CD8-positive, alpha-beta memory T cell (primary cell): Measurements from ENCODE around the gene TP53I3. TPM values are rescaled to one million over a fixed set of nuclear protein-coding genes. Genes with fewer than 3 reads are reported as not detected.
A peak's percentile ranks its signal among the peaks of the same experiment; 100 is the strongest.

ENCODE experiments used
- CTCF ChIA-PET: fragments of 350-600 bp; sonication (Branson Sonifier 250); formaldehyde crosslinking; loops from one replicate; lab custom pipeline; 2021; ENCODE audit warnings: antibody characterized with exemption; lab: Charles Lee
- POLR2A ChIA-PET: fragments of 350-600 bp; sonication (Branson Sonifier 250); formaldehyde crosslinking; loops from one replicate; lab custom pipeline; 2021; ENCODE audit warnings: antibody characterized with exemption; lab: Charles Lee
- DNase-seq, 5 donors: peaks; one replicate each; pipeline versions ENCODE4 v3.0.0 to v3.0.0-alpha.2; 2020 to 2022; ENCODE audit warnings: mixed read lengths in 1 of 5
- H3K27ac ChIP-seq: one replicate; pipeline ENCODE4 v1.7.0; 2013; ENCODE audit warnings: low read depth, mild to moderate bottlenecking, low read length, moderate library complexity
- H3K27me3 ChIP-seq: 2 replicates; pipeline ENCODE4 v1.7.0; 2013; ENCODE audit warnings: low read length, mild to moderate bottlenecking; ENCODE audit not compliant: insufficient read depth, poor library complexity, severe bottlenecking
- H3K36me3 ChIP-seq: 2 replicates; pipeline ENCODE4 v1.7.0; 2013; ENCODE audit warnings: mild to moderate bottlenecking, low read length, moderate library complexity; ENCODE audit not compliant: insufficient read depth
- H3K4me1 ChIP-seq: 2 replicates; pipeline ENCODE4 v1.7.0; 2013; ENCODE audit warnings: mild to moderate bottlenecking, low read length, moderate library complexity; ENCODE audit not compliant: insufficient read depth
- H3K4me3 ChIP-seq: 2 replicates; pipeline ENCODE4 v1.7.0; 2013; ENCODE audit warnings: mild to moderate bottlenecking, low read length
- H3K9me3 ChIP-seq: 2 replicates; pipeline ENCODE4 v1.7.0; 2013; ENCODE audit warnings: mild to moderate bottlenecking, low read length
- H3K27ac Mint-ChIP-seq, 8 donors: one replicate each; pipeline ENCODE4 v1.8.0; 2020 to 2021; ENCODE audit warnings: mixed read lengths in 8 of 8, mild to moderate bottlenecking in 6 of 8, inconsistent platforms in 3 of 8, moderate library complexity in 3 of 8
- H3K27me3 Mint-ChIP-seq, 2 donors: one replicate each; pipeline ENCODE4 v1.8.0; 2020 to 2021; ENCODE audit warnings: mixed read lengths in 2 of 2, mild to moderate bottlenecking in 1 of 2, moderate library complexity in 1 of 2
- H3K36me3 Mint-ChIP-seq, 3 donors: one replicate each; pipeline ENCODE4 v1.8.0; 2020 to 2021; ENCODE audit warnings: mixed read lengths in 3 of 3, inconsistent platforms in 1 of 3, mild to moderate bottlenecking in 1 of 3
- H3K4me1 Mint-ChIP-seq, 3 donors: one replicate each; pipeline ENCODE4 v1.8.0; 2020 to 2021; ENCODE audit warnings: mixed read lengths in 3 of 3, inconsistent platforms in 1 of 3, mild to moderate bottlenecking in 1 of 3
- H3K4me3 Mint-ChIP-seq, 7 donors: one replicate each; pipeline ENCODE4 v1.8.0; 2020 to 2021; ENCODE audit warnings: mixed read lengths in 7 of 7, mild to moderate bottlenecking in 6 of 7, moderate library complexity in 4 of 7, inconsistent platforms in 2 of 7
- H3K9me3 Mint-ChIP-seq, 5 donors: one replicate each; pipeline ENCODE4 v1.8.0; 2020 to 2022; ENCODE audit warnings: mixed read lengths in 5 of 5, mild to moderate bottlenecking in 3 of 5, moderate library complexity in 2 of 5, inconsistent platforms in 1 of 5
- polyA plus RNA-seq: library from polyadenylated mRNA; unstranded; fragments of 300-500 nt; fragmentation: Illumina TruSeq; gene quantifications from one replicate; pipeline ENCODE4 v1.2.3, GENCODE V29; 2021
- total RNA-seq, 2 experiments: library from RNA; stranded (reverse); gene quantifications; one replicate each; pipeline ENCODE4 v1.2.3, GENCODE V29; 2021

The TP53I3 gene
- total and polyA plus RNA-seq, 3 experiments from 2014 or later: 3.9 to 4.3 TPM; not detected in 1

DNA sequence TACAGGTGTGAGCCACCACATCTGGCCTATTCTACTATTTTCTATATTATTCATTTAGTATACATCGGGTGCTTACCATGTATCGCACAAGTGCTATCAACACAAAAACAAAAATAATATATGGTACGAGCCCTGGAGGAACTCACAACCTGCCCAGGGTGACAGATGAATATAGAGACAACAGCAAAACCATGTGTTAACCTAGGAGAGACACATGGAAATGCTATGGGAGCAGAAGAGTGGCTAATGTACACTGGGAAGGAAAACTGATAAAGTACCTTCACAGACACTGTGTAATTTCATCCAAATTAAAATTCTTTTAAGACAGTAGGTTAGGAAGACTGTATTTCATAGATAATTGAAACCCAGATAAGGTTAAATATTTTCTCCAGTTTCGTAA, 12.4 kb downstream of the TP53I3 start:
- ChIA-PET CTCF (interaction anchor here (2.1 kb wide), 1 partner anchor 12 kb away, joined by 11 read pairs; the partner anchor contains the start of gene TP53I3), POLR2A (no interaction called here)
- no peaks in the 10 kb centered on the region for H3K27me3 ChIP-seq
- no peak for DNase-seq
- H3K4me3 ChIP-seq: no peak overlapping the region
- Mint-ChIP-seq H3K4me3 (peak overlapping the region in 1 of 7 donors; percentile 54), H3K36me3 (peaks cover 0 to 69% (median 9%) of the 10 kb centered on the region in 3 donors), H3K27ac (peak overlapping the region in 6 of 8 donors; percentile 13 to 85 (median 50)), H3K4me1 (peaks cover 26 to 42% (median 32%) of the 10 kb centered on the region in 3 donors), H3K27me3 (no peaks in the 10 kb centered on the region), H3K9me3 (no peaks in the 10 kb centered on the region)
- no peaks in the 10 kb centered on the region for H3K9me3 ChIP-seq
- H3K27ac ChIP-seq: no peak overlapping the region
- H3K4me1 ChIP-seq: peaks cover 15% of the 10 kb centered on the region
- peaks cover 31% of the 10 kb centered on the region for H3K36me3 ChIP-seq

DNA sequence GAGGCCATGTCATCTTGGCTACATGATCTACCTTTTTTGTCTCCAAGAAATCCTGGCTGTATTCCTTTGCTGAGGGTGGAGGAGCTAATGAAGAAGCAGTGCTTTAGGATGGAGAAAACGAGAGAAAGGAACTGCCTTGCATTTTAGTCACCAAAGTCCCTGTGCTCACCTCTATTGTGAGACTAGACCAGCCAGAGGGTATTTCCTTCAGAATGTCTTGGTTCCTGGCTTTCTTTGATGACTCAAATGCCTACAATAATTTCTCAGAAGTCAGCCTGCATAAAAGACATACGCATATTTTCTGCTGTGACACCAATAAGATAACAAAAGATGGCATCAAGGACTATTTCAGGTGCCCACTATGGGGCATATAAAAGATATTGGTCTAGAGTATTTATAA, 19.3 kb downstream of the TP53I3 start:
- POLR2A ChIA-PET: no interaction called here
- peaks cover 24% of the 10 kb centered on the region for H3K36me3 ChIP-seq
- no peak overlapping the region for H3K27ac ChIP-seq
- CTCF ChIA-PET: no interaction called here
- H3K4me1 Mint-ChIP-seq: no peaks in the 10 kb centered on the region
- no peaks in the 10 kb centered on the region for H3K9me3 ChIP-seq
- no peaks in the 10 kb centered on the region for H3K9me3 Mint-ChIP-seq
- H3K4me3 ChIP-seq: no peak overlapping the region
- no peak for DNase-seq
- H3K4me1 ChIP-seq: no peaks in the 10 kb centered on the region
- no peak overlapping the region for H3K4me3 Mint-ChIP-seq
- peak overlapping the region in 1 of 8 donors; percentile 50 for H3K27ac Mint-ChIP-seq
- H3K27me3 Mint-ChIP-seq: no peaks in the 10 kb centered on the region
- peaks cover 0 to 48% (median 12%) of the 10 kb centered on the region in 3 donors for H3K36me3 Mint-ChIP-seq
- H3K27me3 ChIP-seq: no peaks in the 10 kb centered on the region

DNA sequence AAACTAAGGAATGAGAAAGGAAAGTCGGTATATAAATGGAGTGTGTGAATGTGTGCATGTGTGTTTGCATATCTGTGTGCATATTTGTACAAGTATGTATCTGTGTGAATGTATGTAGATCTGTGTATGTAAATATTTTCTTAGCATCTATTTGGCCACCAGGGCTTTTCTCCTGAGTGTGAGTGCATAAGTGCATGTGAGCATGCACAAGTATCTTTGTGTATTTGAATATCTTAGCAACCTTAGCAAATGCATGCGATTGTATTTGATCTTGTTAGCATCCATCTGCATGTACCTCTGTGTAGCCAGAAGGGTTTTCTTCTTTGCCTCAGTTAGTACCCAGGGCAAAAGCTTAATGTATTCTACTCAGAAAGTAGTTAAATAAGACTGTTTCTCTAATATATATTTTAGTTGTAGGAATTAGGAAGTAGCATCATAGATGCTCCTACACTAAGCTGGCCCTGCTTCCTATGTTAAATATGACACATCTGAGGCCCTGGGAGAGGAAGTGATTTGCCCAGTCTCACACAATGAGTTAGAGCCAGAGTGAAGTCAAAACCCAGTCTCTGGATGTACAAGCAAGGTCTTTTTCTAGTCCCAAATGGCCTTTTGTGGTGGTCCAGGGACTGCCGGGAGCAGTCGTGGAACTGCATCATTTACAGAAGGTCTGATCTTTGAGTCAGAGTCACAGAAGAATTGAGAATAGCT, 25.9 kb downstream of the TP53I3 start:
- Mint-ChIP-seq H3K27me3 (no peaks in the 10 kb centered on the region), H3K4me1 (no peaks in the 10 kb centered on the region), H3K9me3 (no peaks in the 10 kb centered on the region), H3K36me3 (no peaks in the 10 kb centered on the region), H3K4me3 (no peak overlapping the region), H3K27ac (no peak overlapping the region)
- Histone ChIP-seq H3K4me3 (no peak overlapping the region), H3K27ac (no peak overlapping the region), H3K36me3 (no peaks in the 10 kb centered on the region), H3K4me1 (no peaks in the 10 kb centered on the region), H3K27me3 (no peaks in the 10 kb centered on the region), H3K9me3 (no peaks in the 10 kb centered on the region)
- DNase-seq: no peak
- CTCF ChIA-PET: no interaction called here
- POLR2A ChIA-PET: no interaction called here

DNA sequence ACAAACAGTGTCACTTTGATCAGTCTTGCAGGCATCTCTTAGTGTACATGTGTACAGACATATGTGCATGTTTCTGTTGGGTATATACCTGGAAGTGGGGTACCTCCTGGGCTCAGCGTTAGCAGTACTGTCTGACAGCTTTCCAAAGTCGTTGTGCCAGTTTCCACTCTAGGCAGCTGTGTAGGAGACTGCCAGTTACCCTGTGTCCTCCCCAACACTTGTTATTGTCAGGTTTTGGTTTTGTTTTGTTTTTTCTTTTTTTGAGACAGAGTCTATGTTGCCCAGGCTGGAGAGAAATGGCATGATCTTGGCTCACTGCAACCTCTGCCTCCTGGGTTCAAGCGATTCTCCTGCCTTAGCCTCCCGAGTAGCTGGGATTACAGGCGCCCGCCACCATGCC, 28.9 kb downstream of the TP53I3 start:
- CTCF ChIA-PET: no interaction called here
- Histone ChIP-seq H3K4me3 (no peak overlapping the region), H3K9me3 (no peaks in the 10 kb centered on the region), H3K27ac (no peak overlapping the region), H3K4me1 (no peaks in the 10 kb centered on the region), H3K36me3 (no peaks in the 10 kb centered on the region), H3K27me3 (peaks cover under 1% of the 10 kb centered on the region)
- no peaks in the 10 kb centered on the region for H3K9me3 Mint-ChIP-seq
- H3K4me3 Mint-ChIP-seq: no peak overlapping the region
- DNase-seq: no peak
- H3K27ac Mint-ChIP-seq: no peak overlapping the region
- POLR2A ChIA-PET: no interaction called here
- H3K27me3 Mint-ChIP-seq: peaks cover 0 to 2% of the 10 kb centered on the region in 2 donors
- no peaks in the 10 kb centered on the region for H3K36me3 Mint-ChIP-seq
- no peaks in the 10 kb centered on the region for H3K4me1 Mint-ChIP-seq

DNA sequence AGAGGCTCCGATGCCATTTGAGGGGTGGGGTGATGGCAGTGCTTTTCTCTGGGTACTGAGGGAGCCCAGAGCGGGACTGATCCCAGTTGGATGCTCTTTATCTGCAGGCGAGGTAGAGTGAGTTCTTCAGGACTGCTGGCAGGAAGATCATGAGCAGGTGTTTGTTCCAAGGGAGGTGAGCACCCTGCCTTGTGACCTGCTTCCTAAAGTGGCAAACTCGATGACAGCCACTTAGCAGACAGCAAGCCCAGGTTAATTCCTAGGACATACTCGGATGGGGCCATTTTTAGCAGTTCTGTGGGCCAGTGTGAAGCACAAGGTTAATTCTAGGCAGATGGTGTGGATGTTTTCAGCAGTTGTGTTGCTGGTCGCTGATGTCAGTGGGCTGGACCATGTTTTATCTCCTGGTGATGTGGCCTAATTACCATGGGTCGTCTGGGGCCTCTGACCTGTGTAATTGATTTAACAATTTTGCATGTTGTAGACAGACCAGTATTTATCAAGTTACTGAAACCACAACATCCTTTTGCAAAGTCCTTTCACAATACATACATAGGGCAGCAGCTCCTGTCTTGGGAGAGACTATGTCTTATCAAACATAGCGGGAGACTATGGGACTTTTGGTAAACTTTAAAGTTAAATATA, 30.1 kb downstream of the TP53I3 start:
- Histone ChIP-seq H3K27ac (no peak overlapping the region), H3K4me1 (peaks cover under 1% of the 10 kb centered on the region), H3K36me3 (no peaks in the 10 kb centered on the region), H3K27me3 (peaks cover 7% of the 10 kb centered on the region), H3K9me3 (no peaks in the 10 kb centered on the region), H3K4me3 (no peak overlapping the region)
- ChIA-PET POLR2A (no interaction called here), CTCF (no interaction called here)
- no peaks in the 10 kb centered on the region for H3K9me3 Mint-ChIP-seq
- peaks cover 0 to under 1% (median under 1%) of the 10 kb centered on the region in 3 donors for H3K4me1 Mint-ChIP-seq
- H3K4me3 Mint-ChIP-seq: peak overlapping the region in 2 of 7 donors; percentile 25 to 52
- no peaks in the 10 kb centered on the region for H3K36me3 Mint-ChIP-seq
- peak overlapping the region in 1 of 8 donors; percentile 30 for H3K27ac Mint-ChIP-seq
- H3K27me3 Mint-ChIP-seq: peaks cover 0 to 2% of the 10 kb centered on the region in 2 donors
- no peak for DNase-seq

DNA sequence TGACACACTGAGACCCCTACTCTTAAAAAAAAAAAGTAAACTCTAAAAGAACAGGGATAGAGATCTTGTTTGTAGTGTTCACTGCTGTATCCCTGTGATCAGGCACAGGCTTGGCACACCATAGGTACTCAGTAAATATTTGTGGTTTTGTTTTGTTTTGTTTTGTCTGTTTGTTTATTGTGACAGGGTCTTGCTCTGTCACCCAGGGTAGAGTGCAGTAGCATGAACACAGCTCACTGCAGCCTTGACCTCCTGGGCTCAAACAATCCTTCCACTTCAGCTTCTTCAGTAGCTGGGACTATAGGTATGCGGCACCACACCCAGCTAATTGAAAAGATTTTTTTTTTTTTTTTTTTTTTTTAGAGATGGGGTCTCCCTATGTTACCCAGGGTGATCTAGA, 31.7 kb downstream of the TP53I3 start:
- Mint-ChIP-seq H3K4me1 (peaks cover 4 to 11% (median 9%) of the 10 kb centered on the region in 3 donors), H3K4me3 (peak overlapping the region in 1 of 7 donors; percentile 57), H3K27ac (no peak overlapping the region), H3K36me3 (no peaks in the 10 kb centered on the region), H3K9me3 (no peaks in the 10 kb centered on the region), H3K27me3 (peaks cover 0 to 2% of the 10 kb centered on the region in 2 donors)
- Histone ChIP-seq H3K27ac (no peak overlapping the region), H3K4me3 (no peak overlapping the region), H3K9me3 (no peaks in the 10 kb centered on the region), H3K27me3 (peaks cover 7% of the 10 kb centered on the region), H3K4me1 (peaks cover 9% of the 10 kb centered on the region), H3K36me3 (no peaks in the 10 kb centered on the region)
- ChIA-PET CTCF (no interaction called here), POLR2A (interaction anchor here (0.8 kb wide), 1 partner anchor 20 kb away, joined by 3 read pairs; no protein-coding TSS in a partner anchor)
- DNase-seq: no peak

DNA sequence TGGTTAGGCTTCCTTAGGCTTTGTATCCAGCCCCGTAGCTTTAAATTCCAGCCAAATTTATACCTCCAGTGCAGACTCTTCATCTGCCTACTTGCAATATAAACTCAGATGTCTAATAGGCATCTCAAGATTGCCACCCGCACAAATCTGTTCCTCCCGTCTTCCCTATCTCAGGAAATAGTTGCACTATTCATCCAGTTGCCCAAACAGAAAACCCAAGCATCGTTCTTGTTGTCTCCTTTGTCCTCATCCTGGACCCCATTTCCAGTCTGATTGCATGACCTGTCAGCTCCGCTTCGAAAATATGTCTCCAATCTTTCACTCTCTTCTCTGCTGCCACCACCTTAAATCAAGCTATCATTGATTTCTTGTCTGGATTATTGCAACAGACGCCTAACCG, 32.8 kb downstream of the TP53I3 start:
- POLR2A ChIA-PET: no interaction called here
- CTCF ChIA-PET: interaction anchor here (1.3 to 3.2 kb wide), 2 partner anchors 27 to 32 kb away, joined by 3 to 14 read pairs; partner anchors contain the start of gene TP53I3
- H3K4me3 ChIP-seq: no peak overlapping the region
- no peaks in the 10 kb centered on the region for H3K9me3 Mint-ChIP-seq
- H3K27ac ChIP-seq: no peak overlapping the region
- H3K27me3 ChIP-seq: peaks cover 7% of the 10 kb centered on the region
- H3K9me3 ChIP-seq: no peaks in the 10 kb centered on the region
- peaks cover 14% of the 10 kb centered on the region for H3K4me1 ChIP-seq
- no peak overlapping the region for H3K4me3 Mint-ChIP-seq
- no peaks in the 10 kb centered on the region for H3K36me3 ChIP-seq
- peaks cover 0 to 3% (median 0%) of the 10 kb centered on the region in 3 donors for H3K36me3 Mint-ChIP-seq
- peaks cover 13 to 21% (median 20%) of the 10 kb centered on the region in 3 donors for H3K4me1 Mint-ChIP-seq
- peaks cover 0 to 2% of the 10 kb centered on the region in 2 donors for H3K27me3 Mint-ChIP-seq
- H3K27ac Mint-ChIP-seq: no peak overlapping the region
- no peak for DNase-seq
